Measurements from ENCODE around the gene LCN15. TPM values are rescaled to one million over a fixed set of nuclear protein-coding genes. Genes with fewer than 3 reads are reported as not detected.

Gene LCN15
- total RNA-seq, 1 experiment from 2014 or later = not detected

DNA sequence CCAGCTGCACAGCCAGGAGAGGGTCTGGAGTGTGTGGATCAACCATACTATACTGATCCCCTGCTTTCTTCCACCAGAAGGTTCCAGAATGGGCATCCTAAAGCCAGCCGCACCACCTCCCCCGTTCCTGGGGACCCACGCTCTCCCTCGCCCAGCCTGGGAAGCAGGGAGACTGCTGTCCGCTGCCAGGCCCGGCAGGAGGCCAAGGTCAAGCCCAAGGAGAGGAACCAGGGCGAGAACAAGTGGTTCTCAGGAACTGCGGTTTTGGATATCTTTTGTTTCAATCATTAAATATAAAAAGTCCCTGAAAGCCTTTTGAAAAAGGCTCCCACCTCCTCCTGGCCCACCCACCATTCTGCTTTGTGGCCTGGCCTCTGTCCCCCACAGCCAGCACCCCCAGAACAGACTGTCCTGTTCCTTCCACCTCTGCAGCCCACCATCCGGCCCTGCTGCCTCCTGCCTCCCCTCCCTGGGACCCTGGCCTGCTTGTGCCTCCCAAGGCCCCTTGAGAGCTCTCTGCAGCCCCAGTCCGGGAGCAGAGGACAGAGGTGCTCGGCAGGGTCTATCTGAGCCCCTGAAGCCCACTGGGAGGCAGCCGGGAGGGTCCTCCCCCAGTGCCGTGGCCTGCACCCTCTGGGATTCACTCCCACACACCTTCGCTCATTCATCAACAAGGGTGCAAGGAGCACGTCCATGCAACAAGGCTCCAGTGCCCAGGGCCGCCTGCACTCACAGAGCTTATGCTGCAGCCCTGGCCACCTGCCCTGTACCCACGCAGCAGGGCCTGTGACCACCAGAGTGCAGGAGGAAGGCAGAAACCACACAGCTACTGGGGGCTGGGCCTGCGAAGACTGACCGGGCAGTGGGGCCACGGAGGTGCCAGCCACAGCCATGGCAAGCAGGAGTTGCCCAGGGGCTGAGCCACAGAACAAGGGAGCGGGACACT lies 15.4 kb downstream of the LCN15 start:
- no peak overlapping the region for H3K4me3 Mint-ChIP-seq
- no peak for DNase-seq
- Histone ChIP-seq H3K23me2 (ENCODE audit: insufficient read length, low read depth, low read length, poor library complexity, severe bottlenecking) (peaks cover 3% of the 10 kb centered on the region), H2BK15ac (ENCODE audit: low read depth, low read length) (no peak overlapping the region), H3K9ac (ENCODE audit: extremely low read depth, insufficient read length, low read length) (no peak overlapping the region), H3K23ac (ENCODE audit: insufficient read length, low read depth, low read length) (no peak overlapping the region), H2BK20ac (ENCODE audit: low read depth, low read length, poor library complexity, severe bottlenecking) (no peak overlapping the region), H3K27ac (ENCODE audit: insufficient read length, low read depth, low read length) (no peak overlapping the region), H3K79me1 (ENCODE audit: insufficient read depth, low read depth, low read length, poor library complexity, severe bottlenecking) (no peaks in the 10 kb centered on the region), H2AFZ (ENCODE audit: low read length) (no peak overlapping the region), H3K4ac (ENCODE audit: low read depth, low read length) (no peak overlapping the region), H2BK5ac (ENCODE audit: insufficient read length, low read length) (no peak overlapping the region), H2AK5ac (ENCODE audit: insufficient read length, low read length) (no peak overlapping the region), H3K4me1 (ENCODE audit: insufficient read depth, low read length) (no peaks in the 10 kb centered on the region), H4K5ac (ENCODE audit: insufficient read length, low read depth, low read length) (no peak overlapping the region), H3K18ac (ENCODE audit: insufficient read length, low read depth, low read length) (no peak overlapping the region), H4K20me1 (ENCODE audit: control insufficient read depth, insufficient read depth, insufficient read length) (no peaks in the 10 kb centered on the region), H2BK120ac (ENCODE audit: low read depth, low read length, poor library complexity, severe bottlenecking) (no peak overlapping the region), H3K9me3 (ENCODE audit: control insufficient read depth, low read depth, low read length) (no peaks in the 10 kb centered on the region), H3K14ac (ENCODE audit: insufficient read depth, low read length) (no peak overlapping the region), H4K91ac (ENCODE audit: insufficient read length, low read depth, low read length) (no peak overlapping the region), H4K8ac (replicated peaks; ENCODE audit: insufficient read length, low read depth, low read length) (no peak overlapping the region), H2BK12ac (ENCODE audit: insufficient read length, low read depth, low read length) (no peak overlapping the region), H3K27me3 (ENCODE audit: insufficient read depth, low read length) (no peaks in the 10 kb centered on the region), H3K79me2 (ENCODE audit: insufficient read depth, low read length) (no peaks in the 10 kb centered on the region), H3T11ph (ENCODE audit: low read length) (no peak overlapping the region), H3K4me2 (ENCODE audit: insufficient read depth, insufficient read length, low read length) (no peak overlapping the region), H3K56ac (ENCODE audit: insufficient read length, low read depth, low read length) (no peak overlapping the region)
- no CpG with 5 or more reads among the region's 21 CpGs for WGBS (ENCODE audit: extremely low coverage, insufficient read length, low lambda C conversion rate)
- peaks cover 19% of the 10 kb centered on the region for H3K27me3 Mint-ChIP-seq (ENCODE audit: low read depth)
- peaks cover 11 to 12% of the 10 kb centered on the region in 2 experiments for H3K9me3 Mint-ChIP-seq
- H3K27ac Mint-ChIP-seq = peak overlapping the region in 1 of 3 experiments; percentile 55; a peak in 1 of 7 replicates
- H3K4me1 Mint-ChIP-seq = peaks cover 0 to 3% of the 10 kb centered on the region in 2 experiments; a peak in 1 of 4 replicates
- H3K36me3 Mint-ChIP-seq (ENCODE audit: insufficient read depth in 1 of 3, low read depth in 3 of 3) = peaks cover 0 to 6% (median 0%) of the 10 kb centered on the region in 3 experiments; a peak in 2 of 7 replicates
- no peak for TF ChIP-seq CTCF (conservative IDR thresholded peaks at IDR 0.05)
